HG03095 (cell line): ENCODE data around the gene GREM2.

Experiments
- ATAC-seq: cut with Tn5 transposase; IDR thresholded peaks from one replicate; pipeline ENCODE4 v1.9.1; 2021; ENCODE audit warnings: moderate library complexity; ENCODE audit not compliant: unreplicated experiment

The GREM2 gene

DNA sequence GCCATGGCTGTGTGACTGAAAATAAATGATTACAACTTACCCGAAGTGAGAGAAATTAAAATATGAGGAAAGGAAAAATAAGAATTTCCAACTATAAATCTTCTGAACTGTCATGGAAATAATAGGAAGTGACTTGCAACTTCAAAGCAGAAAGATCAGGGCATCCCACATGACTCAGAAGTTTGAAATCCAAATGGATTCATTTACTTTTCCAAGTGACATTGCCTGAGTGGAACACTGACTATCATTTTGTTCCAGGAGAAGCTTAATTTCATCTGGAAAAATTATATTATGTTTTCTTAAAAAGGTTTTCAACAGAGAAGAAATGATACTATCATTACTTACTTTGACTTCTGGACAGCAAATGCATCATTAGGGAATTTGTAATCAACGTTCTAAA, 110.8 kb downstream of the GREM2 start:
- ATAC-seq = no peak

- ATAC-seq = no peak
These were observed 111.3 kb downstream of the GREM2 start for GRCh38 chr1:240500647-240501046.

DNA sequence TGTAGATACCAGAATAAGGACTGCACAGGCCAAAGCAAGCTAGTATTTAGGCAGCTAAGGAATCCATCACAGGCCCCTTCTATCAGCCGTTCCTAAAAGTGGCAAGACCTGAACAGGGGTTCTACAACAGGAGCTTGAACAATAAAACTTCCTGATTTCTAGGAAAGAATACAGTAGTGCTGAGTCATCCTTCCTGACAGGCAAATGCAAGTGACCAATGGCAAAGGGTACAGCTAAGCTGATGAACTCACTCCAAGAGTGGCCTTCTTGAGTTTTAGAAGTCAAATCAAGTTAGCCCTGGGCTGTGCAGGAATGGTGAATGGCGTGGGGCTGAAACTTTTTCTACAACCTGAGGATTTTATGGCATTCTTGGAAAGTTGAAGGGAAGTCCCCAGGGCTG, 112.9 kb downstream of the GREM2 start:
- ATAC-seq = no peak

- ATAC-seq = no peak
These were observed 113.6 kb downstream of the GREM2 start for GRCh38 chr1:240498335-240498734.

DNA sequence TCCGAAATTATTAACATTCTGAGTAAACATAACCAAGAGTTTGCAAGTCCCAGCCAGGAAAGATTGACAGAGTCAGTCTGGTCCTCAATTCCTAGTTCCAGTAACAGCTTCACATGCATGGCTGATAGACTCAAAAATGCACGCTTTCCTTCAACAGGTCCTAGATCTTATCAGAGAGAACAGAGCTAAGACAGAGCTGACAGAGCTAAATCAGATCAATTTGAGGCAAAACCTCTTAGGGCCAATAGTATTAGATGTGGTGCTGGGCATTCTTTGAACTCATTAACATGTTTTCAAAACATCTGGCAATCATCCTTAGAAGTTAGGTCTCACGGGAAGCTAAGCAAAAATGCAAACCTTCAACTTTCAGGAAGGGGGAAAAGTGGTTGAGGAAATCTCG, 114.0 kb downstream of the GREM2 start:
- ATAC-seq = no peak

DNA sequence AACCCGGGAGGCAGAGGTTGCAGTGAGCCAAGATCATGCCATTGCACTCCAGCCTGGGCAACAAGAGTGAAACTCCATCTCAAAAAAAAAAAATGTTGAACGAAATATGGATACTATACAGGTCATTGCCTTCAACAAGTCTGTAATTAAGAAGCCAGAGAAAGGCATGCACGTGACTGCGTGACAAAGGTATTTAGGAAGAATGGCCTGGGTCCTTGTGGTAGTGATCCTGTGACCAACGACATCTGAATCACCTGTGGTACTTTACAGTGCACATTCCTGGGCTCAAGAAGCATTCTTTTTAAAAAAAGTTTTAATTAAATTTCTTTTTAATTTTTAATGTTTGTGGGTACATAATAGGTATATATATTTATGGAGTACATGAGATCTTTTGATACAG, 115.0 kb downstream of the GREM2 start:
- ATAC-seq = no peak

- ATAC-seq = no peak
These were observed 115.6 kb downstream of the GREM2 start for GRCh38 chr1:240496356-240496755.

DNA sequence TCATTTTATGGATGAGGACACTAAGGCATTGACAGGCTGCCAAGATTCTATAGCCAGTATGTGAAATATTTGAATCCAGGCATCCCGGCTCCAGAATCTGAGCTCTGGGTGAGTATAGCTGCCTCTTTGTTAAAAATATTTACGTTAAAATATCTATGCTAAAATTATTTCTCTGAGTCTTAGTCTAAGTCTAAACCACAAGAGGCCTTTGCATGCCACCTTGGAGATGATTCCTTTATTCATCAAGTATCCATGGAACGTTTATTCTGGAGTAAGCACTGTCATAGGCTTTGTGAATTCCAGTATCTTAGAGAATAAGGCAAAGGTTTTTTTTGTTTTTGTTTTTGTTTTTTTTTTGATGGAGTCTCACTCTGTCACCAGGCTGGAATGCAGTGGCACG, 116.4 kb downstream of the GREM2 start:
- ATAC-seq = no peak

DNA sequence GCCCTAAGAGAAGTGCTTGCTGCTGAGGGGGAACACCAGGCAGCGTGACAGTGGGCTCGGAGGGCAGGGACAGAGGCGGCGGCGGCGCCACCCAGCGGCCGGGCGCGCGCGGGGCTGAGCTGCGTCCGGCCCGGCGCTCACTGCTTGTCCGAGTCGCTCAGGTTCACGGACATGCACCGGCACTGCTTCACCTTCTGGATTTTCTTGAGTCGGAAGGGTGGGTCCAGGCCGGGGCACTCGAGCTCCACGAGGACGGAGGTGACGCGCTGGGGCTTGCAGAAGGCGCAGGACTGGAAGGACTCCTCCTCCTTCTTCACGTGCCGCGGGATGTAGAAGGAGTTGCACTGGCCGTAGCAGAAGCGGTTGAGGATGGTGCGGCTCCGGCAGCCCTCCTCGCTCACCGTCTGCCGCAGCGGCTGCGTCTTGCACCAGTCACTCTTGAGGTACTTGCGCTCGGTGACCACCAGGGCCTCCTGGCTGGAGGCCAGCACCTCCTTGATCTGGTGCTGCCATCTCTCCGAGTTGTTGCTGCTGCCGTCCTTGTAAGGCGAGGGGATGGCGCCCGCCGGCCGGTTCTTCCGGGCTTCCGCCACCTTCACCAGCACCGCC, 119.0 kb downstream of the GREM2 start:
- no peak for ATAC-seq

GRCh38 chr1:240491796-240492195, 120.2 kb downstream of the GREM2 start:
- no peak for ATAC-seq

GRCh38 chr1:240491156-240491555, 120.8 kb downstream of the GREM2 start:
- no peak for ATAC-seq

DNA sequence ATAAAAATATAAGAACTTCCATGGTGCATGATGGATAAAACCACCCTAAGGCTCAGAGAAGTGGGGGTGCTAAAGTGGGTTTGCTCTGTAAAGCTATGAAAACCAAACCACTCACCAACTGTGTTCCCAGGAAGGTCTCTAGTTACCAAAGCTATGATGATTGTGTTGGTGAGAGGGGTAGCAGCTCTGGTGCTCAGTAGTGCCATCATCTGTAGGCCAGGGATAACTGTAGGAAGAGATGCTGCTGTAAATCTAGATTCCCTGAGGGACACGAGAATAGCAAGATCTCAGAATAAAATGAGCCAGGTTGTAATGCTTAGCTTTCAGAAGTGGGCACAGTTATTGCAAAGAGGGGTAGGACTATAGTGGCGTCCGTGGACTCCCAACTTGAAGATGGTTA, 124.5 kb downstream of the GREM2 start:
- no peak for ATAC-seq

DNA sequence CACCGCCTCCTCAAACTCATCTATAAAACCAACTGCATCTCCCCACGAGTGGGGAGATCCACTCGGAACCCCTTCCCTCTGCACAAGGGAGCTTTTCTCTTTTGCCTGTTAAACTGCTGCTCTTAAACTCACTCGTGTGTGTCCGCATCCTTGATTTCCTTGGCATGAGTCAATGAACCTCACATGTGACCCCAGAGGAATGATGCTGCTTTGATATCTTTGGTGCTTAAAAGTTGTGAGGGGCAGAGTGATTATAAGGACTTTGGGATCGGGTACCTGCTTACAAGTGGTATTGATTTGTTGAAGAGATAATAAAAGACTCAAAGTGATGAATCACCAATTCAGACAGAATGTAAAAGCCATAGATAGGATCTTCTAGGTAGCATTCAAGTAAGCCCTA, 125.3 kb downstream of the GREM2 start:
- no peak for ATAC-seq

DNA sequence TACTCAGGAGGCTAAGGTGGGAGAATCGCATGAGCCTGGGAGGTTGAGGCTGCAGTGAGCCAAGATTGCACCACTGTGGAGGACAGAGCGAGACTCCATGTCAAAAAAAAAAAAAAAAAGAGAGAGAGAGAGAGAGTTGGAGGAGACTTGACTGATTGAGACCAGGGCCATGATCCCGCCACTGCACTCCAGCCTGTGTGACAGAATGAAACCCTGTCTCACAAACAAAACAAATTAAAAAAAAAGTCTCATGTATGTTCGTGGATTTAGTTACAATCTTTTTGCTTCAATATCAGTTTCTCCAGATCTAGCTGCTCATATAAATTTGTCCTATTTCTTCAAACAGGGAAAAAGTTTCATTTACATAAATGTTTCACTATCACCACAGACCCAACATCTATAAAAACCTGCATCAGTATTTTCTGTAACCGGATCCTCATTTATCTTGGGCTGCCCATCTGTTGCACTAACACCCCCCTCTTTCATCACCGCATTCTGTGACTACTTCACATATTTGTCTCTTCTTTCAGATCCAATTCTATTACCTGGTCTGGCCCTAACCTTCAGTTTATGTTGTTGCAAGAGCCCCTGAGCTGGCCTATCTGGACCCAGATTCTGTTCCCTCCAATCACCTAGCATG, 127.0 kb downstream of the GREM2 start:
- no peak for ATAC-seq

DNA sequence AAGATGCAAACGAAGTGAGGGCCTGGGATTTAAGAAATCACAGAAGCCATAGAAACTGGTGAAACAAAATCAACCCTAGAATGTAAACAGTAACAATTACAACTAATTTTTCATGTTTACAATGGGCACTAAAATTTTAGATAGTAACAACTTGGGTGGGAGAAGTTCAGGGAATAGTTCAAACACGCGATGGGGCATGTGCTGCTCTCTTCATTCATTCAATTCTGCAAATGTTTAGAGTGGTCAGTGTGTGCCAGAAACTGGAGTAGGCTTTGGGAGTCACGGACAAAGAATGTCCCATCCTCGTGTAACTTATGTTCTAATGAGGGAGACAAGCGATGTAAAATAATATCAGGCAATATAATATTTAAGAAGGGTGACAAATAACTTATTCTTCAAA, 133.4 kb downstream of the GREM2 start:
- ATAC-seq = no peak

DNA sequence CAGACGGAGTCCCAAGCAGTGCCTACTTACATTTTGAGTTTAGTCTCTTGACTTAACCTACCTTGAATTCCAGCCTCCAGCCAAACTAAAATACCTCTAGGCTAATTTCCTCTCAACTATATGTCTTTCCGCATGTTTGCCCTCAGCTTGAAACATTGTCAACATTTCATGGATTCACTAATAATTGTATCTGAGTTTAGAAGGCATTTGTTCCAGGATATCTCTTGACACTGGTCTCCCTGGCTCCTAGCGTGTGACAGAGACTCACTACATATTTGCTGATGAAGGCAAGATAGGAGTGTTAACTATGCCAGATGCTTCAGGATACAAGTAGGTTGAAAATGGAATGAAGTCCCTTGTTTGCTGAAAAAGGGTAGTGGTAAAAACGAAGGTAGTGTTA, 136.1 kb downstream of the GREM2 start:
- ATAC-seq = no peak

DNA sequence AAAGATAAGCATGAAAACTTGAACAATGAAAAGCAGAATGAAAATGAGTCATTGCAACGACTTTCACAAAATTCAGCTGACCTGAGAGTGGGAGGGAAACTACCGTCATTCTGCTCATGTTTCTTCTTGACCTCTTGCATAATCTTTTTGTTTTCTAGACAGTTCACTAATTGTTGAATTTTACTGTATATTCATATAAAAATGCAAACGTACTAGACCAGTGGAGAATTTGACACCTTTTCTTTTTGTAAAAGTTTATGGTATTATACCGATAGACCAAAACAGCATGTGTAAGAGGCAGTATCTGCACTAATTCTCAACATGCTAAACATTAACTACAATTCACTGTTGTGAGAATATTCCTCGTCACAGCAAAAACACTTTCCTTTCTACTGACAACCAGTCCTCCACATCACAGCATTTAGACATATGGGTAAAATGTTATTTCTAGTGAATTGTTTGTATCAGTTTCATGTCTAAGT, 137.8 kb downstream of the GREM2 start:
- no peak for ATAC-seq

DNA sequence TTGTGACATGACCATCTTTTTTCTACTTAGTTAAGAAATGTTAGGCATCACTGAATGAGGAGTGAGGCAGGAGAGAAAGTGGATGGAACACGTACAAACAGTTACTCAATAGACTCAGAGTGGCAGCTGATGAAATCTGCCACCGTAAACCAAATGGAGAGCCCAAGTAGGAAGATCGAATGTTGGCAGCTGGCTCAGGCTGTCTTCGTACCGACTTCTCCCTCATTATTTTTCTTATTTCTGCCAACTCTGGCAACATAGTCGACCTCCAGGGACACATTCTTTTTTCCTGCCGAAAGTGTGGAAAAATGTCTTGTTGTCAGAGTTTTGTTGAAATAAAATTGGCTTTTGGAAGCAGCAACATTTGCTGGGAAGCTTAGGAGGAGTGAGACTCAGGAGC, 143.3 kb downstream of the GREM2 start:
- ATAC-seq = no peak

DNA sequence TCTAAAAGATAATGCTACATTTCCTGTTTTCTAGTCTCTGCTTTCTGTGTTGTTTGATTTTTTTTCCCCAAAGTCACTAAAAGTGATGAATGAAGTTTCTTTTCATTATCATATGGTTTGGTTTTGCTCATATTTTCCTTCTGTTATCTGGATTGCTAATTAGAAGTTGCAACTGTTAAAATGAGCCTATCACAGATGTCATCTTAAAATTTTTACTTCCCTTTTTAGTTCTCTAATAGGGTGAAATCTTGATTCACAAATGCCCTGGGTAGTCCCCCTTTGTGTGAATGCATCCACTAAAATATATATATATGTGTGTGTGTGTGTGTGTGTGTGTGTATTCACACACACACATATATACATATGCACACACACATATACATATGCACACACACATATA, 144.1 kb downstream of the GREM2 start:
- ATAC-seq = no peak

GRCh38 chr1:240466509-240466908, 145.4 kb downstream of the GREM2 start:
- no peak for ATAC-seq

GRCh38 chr1:240465531-240465940, 146.4 kb downstream of the GREM2 start:
- no peak for ATAC-seq

- ATAC-seq = no peak
These were observed 147.9 kb downstream of the GREM2 start for GRCh38 chr1:240464099-240464498.
